ENCODE measurements around the gene KPTN. TPM values are rescaled to one million over a fixed set of nuclear protein-coding genes. Genes with fewer than 3 reads are reported as not detected.

Gene KPTN
- total and polyA plus RNA-seq, 2 of the 13 experiments (the other 11 are each of a cell fraction or from before 2014, with no cell fraction given), result 9.1 to 13.3 TPM

DNA sequence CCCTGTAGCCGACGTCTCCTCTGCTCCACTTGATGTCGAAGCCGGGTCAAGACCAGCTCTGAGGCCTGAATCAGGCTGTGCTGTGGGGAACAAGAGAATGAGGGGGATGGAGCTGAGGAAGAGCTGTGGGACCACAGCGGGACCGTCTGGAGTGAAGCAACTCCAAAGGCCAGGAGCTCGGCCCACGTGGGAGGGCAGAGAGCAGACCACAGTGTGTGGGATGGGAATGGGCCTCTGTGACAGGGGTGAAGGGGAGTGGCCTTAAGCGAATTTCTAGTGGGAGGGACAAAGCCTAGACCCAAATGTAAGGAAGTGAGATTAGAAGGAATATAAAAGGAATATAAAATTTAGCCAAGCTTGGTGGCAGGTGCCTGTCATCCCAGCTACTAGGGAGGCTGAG, 8.6 kb downstream of the KPTN start:
- Histone ChIP-seq H3K79me2 (ENCODE audit: insufficient read depth, low read length) (no peaks in the 10 kb centered on the region), H4K20me1 (ENCODE audit: insufficient read depth, low read length) (no peaks in the 10 kb centered on the region), H3K27ac (ENCODE audit: extremely low read length, insufficient read depth, low read length) (no peak overlapping the region), H3K27me3 (ENCODE audit: control insufficient read depth in 1 of 2, insufficient read depth in 2 of 2, low read length in 2 of 2) (peaks cover under 1 to 11% of the 10 kb centered on the region in 2 experiments; a peak in 3 of 5 replicates), H3K9me3 (ENCODE audit: low read length) (no peaks in the 10 kb centered on the region), H3K9ac (ENCODE audit: insufficient read depth, low read depth, low read length) (no peak overlapping the region), H3K4me2 (ENCODE audit: low read depth, low read length) (no peak overlapping the region), H3K4me3 (replicated peaks in 1 of 3; ENCODE audit: insufficient read depth in 1 of 3, low read depth in 2 of 3, low read length in 3 of 3) (no peak overlapping the region), H3K36me3 (replicated peaks in 1 of 2; ENCODE audit: control insufficient read depth in 1 of 2, insufficient read depth in 2 of 2, low read length in 2 of 2) (no peaks in the 10 kb centered on the region), H2AFZ (ENCODE audit: low read length) (no peak overlapping the region), H3K4me1 (ENCODE audit: insufficient read depth, low read length) (peaks cover 6% of the 10 kb centered on the region; the same call in 1 of the 2 replicates)
- DNase-seq (ENCODE audit: low spot score) (no peak), FAIRE-seq (no peak), ATAC-seq (no peak)
- no peak for TF ChIP-seq ZNF468 (CRISPR knock-in tag; IDR thresholded peaks at IDR 0.05)
- TF ChIP-seq ATAD3A (CRISPR knock-in tag; IDR thresholded peaks at IDR 0.05), result no peak
- no peak for TF ChIP-seq SUZ12 (IDR thresholded peaks at IDR 0.05; ENCODE audit: low read depth, low read length)
- no peak for TF ChIP-seq HNRNPK (IDR thresholded peaks at IDR 0.05; ENCODE audit: low read depth, low read length, poor library complexity, severe bottlenecking)
- TF ChIP-seq ZKSCAN1 (IDR thresholded peaks at IDR 0.05; ENCODE audit: low read length), result no peak
- TF ChIP-seq, protein P1, sequence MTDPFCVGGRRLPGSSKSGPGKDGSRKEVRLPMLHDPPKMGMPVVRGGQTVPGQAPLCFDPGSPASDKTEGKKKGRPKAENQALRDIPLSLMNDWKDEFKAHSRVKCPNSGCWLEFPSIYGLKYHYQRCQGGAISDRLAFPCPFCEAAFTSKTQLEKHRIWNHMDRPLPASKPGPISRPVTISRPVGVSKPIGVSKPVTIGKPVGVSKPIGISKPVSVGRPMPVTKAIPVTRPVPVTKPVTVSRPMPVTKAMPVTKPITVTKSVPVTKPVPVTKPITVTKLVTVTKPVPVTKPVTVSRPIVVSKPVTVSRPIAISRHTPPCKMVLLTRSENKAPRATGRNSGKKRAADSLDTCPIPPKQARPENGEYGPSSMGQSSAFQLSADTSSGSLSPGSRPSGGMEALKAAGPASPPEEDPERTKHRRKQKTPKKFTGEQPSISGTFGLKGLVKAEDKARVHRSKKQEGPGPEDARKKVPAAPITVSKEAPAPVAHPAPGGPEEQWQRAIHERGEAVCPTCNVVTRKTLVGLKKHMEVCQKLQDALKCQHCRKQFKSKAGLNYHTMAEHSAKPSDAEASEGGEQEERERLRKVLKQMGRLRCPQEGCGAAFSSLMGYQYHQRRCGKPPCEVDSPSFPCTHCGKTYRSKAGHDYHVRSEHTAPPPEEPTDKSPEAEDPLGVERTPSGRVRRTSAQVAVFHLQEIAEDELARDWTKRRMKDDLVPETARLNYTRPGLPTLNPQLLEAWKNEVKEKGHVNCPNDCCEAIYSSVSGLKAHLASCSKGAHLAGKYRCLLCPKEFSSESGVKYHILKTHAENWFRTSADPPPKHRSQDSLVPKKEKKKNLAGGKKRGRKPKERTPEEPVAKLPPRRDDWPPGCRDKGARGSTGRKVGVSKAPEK (CRISPR knock-in tag; IDR thresholded peaks at IDR 0.05; ENCODE audit: borderline replicate concordance), result no peak
- TF ChIP-seq WIZ (CRISPR knock-in tag; IDR thresholded peaks at IDR 0.05), result no peak
- no peak for TF ChIP-seq SMAD3 (CRISPR knock-in tag; IDR thresholded peaks at IDR 0.05)
- ChIA-PET CTCF (ENCODE audit: low intra/inter-chr PET ratio, low total read pairs) (no interaction called here), POLR2A (no interaction called here)
- WGBS (ENCODE audit: low lambda C conversion rate), result 56% methylated on average over 9 of the region's 9 CpGs
- no TSS peak for BruUV-seq (replicated peaks)
- in situ Hi-C loops (cut with HindIII; ENCODE audit: extremely low pct_ligation_motif_present, low pct_unique_long_range_greater_than_20kb), result no loop called here
- intact Hi-C loops (cut with micrococcal nuclease; ENCODE audit: unreplicated experiment), result no loop called here
